ENCODE results near the gene FHL3. TPM values are rescaled to one million over a fixed set of nuclear protein-coding genes. Genes with fewer than 3 reads are reported as not detected.
A peak's percentile ranks its signal among the peaks of the same experiment; 100 is the strongest.

Gene FHL3
- total and polyA plus RNA-seq, 9 of the 15 experiments (the other 6 are each of a cell fraction or from before 2014, with no cell fraction given): 6.1 to 144 (median 34.1) TPM

GRCh38 chr1:38012363-38013226 lies 7.3 kb upstream of the FHL3 start, which contains the start of gene UTP11 (continued):
- TF ChIP-seq, protein P1, sequence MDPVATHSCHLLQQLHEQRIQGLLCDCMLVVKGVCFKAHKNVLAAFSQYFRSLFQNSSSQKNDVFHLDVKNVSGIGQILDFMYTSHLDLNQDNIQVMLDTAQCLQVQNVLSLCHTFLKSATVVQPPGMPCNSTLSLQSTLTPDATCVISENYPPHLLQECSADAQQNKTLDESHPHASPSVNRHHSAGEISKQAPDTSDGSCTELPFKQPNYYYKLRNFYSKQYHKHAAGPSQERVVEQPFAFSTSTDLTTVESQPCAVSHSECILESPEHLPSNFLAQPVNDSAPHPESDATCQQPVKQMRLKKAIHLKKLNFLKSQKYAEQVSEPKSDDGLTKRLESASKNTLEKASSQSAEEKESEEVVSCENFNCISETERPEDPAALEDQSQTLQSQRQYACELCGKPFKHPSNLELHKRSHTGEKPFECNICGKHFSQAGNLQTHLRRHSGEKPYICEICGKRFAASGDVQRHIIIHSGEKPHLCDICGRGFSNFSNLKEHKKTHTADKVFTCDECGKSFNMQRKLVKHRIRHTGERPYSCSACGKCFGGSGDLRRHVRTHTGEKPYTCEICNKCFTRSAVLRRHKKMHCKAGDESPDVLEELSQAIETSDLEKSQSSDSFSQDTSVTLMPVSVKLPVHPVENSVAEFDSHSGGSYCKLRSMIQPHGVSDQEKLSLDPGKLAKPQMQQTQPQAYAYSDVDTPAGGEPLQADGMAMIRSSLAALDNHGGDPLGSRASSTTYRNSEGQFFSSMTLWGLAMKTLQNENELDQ (CRISPR knock-in tag; IDR thresholded peaks at IDR 0.05; ENCODE audit: borderline replicate concordance): peak; percentile 44; the same call in 1 of the 2 replicates
- peak; percentile 38; the same call in 1 of the 2 replicates for TF ChIP-seq KAT7 (CRISPR knock-in tag; IDR thresholded peaks at IDR 0.05; ENCODE audit: borderline replicate concordance)
- no peak for TF ChIP-seq WHSC1 (IDR thresholded peaks at IDR 0.05; ENCODE audit: low read length)
- TF ChIP-seq GTF2A2 (tag; IDR thresholded peaks at IDR 0.05): 0 out of 2 replicates have a peak, but pooled peaks have one; percentile 40
- TF ChIP-seq ZNF217 (CRISPR knock-in tag; IDR thresholded peaks at IDR 0.05): no peak
- TF ChIP-seq ZNF395 (CRISPR knock-in tag; IDR thresholded peaks at IDR 0.05): peak; percentile 100
- TF ChIP-seq, protein P2, sequence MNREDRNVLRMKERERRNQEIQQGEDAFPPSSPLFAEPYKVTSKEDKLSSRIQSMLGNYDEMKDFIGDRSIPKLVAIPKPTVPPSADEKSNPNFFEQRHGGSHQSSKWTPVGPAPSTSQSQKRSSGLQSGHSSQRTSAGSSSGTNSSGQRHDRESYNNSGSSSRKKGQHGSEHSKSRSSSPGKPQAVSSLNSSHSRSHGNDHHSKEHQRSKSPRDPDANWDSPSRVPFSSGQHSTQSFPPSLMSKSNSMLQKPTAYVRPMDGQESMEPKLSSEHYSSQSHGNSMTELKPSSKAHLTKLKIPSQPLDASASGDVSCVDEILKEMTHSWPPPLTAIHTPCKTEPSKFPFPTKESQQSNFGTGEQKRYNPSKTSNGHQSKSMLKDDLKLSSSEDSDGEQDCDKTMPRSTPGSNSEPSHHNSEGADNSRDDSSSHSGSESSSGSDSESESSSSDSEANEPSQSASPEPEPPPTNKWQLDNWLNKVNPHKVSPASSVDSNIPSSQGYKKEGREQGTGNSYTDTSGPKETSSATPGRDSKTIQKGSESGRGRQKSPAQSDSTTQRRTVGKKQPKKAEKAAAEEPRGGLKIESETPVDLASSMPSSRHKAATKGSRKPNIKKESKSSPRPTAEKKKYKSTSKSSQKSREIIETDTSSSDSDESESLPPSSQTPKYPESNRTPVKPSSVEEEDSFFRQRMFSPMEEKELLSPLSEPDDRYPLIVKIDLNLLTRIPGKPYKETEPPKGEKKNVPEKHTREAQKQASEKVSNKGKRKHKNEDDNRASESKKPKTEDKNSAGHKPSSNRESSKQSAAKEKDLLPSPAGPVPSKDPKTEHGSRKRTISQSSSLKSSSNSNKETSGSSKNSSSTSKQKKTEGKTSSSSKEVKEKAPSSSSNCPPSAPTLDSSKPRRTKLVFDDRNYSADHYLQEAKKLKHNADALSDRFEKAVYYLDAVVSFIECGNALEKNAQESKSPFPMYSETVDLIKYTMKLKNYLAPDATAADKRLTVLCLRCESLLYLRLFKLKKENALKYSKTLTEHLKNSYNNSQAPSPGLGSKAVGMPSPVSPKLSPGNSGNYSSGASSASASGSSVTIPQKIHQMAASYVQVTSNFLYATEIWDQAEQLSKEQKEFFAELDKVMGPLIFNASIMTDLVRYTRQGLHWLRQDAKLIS (CRISPR knock-in tag; IDR thresholded peaks at IDR 0.05): peak; percentile 92
- peak; percentile 73 for TF ChIP-seq CEBPB (tag; IDR thresholded peaks at IDR 0.05)
- peak in 1 of 2 experiments; percentile 98; a peak in 2 of 4 replicates for TF ChIP-seq ZNF639 (CRISPR knock-in tag; conservative IDR thresholded peaks at IDR 0.05 in 1 of 2, IDR thresholded peaks at IDR 0.05 in 1 of 2)
- TF ChIP-seq MYC (IDR thresholded peaks at IDR 0.05; ENCODE audit: low read depth, low read length): peak; percentile 100
- TF ChIP-seq MYC (CRISPR knock-in tag; IDR thresholded peaks at IDR 0.05; ENCODE audit: borderline replicate concordance, low read depth): peak; percentile 99
- TF ChIP-seq ZNF143 (CRISPR knock-in tag; IDR thresholded peaks at IDR 0.05): peak; percentile 97
- TF ChIP-seq NR3C1 (CRISPR knock-in tag; IDR thresholded peaks at IDR 0.05): peak; percentile 97
- peak; percentile 94 for TF ChIP-seq E2F4 (CRISPR knock-in tag; IDR thresholded peaks at IDR 0.05; ENCODE audit: low read depth)
- TF ChIP-seq POU5F1 (IDR thresholded peaks at IDR 0.05; ENCODE audit: borderline replicate concordance, low read depth, low read length, partially characterized antibody): peak; percentile 74
